SK-N-SH (cell line): ENCODE data around the gene GEMIN7. TPM values are rescaled to one million over a fixed set of nuclear protein-coding genes. Genes with fewer than 3 reads are reported as not detected.
A peak's percentile ranks its signal among the peaks of the same experiment; 100 is the strongest.

Experiments used
- CTCF ChIA-PET: fragments of 300-600, 350-600 bp; formaldehyde crosslinking; extraction: SDS; loops from one replicate; lab custom pipeline; 2021; lab: Yijun Ruan, JAX
- POLR2A ChIA-PET: fragments of 350-600 bp; sonication (Branson Sonifier 250); formaldehyde crosslinking; extraction: SDS; loops from one replicate; lab custom pipeline; 2020; ENCODE audit warnings: antibody characterized with exemption, inconsistent platforms; lab: Yijun Ruan, JAX
- DNase-seq: peaks from one replicate; pipeline ENCODE4 v3.0.0; 2012
- H2AFZ ChIP-seq: fragments of 200-600 bp; sonication (generic); 2 replicates; pipeline ENCODE4 v1.8.1; 2016; ENCODE audit warnings: antibody characterized with exemption, mild to moderate bottlenecking, low read depth
- H3F3A ChIP-seq: fragments of 200-600 bp; sonication (generic); replicated peaks from 2 replicates; pipeline ENCODE3; 2016; ENCODE audit warnings: antibody characterized with exemption, mild to moderate bottlenecking; ENCODE audit not compliant: insufficient read depth
- H3K27ac ChIP-seq, 2 experiments: fragments of 200-500 bp in 1 of 2; fragments of 200-600 bp in 1 of 2; sonication (Bioruptor generic) in 1 of 2; sonication (generic), shearing (Covaris generic) in 1 of 2; 2 replicates each; pipeline versions ENCODE4 v1.5.1 to v1.6.1; 2014 to 2016; ENCODE audit warnings: low read depth in 2 of 2, inconsistent platforms in 1 of 2, low read length in 1 of 2, mild to moderate bottlenecking in 1 of 2, mixed read lengths in 1 of 2
- H3K27me3 ChIP-seq: fragments of 200-600 bp; sonication (generic), shearing (Covaris generic); 2 replicates; pipeline ENCODE4 v1.6.1; 2016; ENCODE audit warnings: mixed run types; ENCODE audit not compliant: insufficient read depth
- H3K36me3 ChIP-seq, 2 experiments: fragments of 200-500 bp in 1 of 2; fragments of 200-600 bp in 1 of 2; sonication (Bioruptor generic) in 1 of 2; sonication (generic) in 1 of 2; replicated peaks in 1 of 2; 2 replicates each; pipeline versions ENCODE3 to v1.5.1; 2014 to 2016; ENCODE audit warnings: low read length in 1 of 2, mild to moderate bottlenecking in 1 of 2; ENCODE audit not compliant: insufficient read depth in 2 of 2, control insufficient read depth in 1 of 2
- H3K4me1 ChIP-seq, 2 experiments: fragments of 200-500 bp in 1 of 2; fragments of 200-600 bp in 1 of 2; sonication (Bioruptor generic) in 1 of 2; sonication (generic), shearing (Covaris generic) in 1 of 2; 2 replicates each; pipeline versions ENCODE4 v1.5.1 to v1.6.1; 2014 to 2016; ENCODE audit warnings: low read depth in 1 of 2, low read length in 1 of 2, mixed run types in 1 of 2; ENCODE audit not compliant: insufficient read depth in 2 of 2, control insufficient read depth in 1 of 2
- H3K4me2 ChIP-seq: fragments of 200-600 bp; sonication (generic), shearing (Covaris generic); 2 replicates; pipeline ENCODE4 v1.6.1; 2017; ENCODE audit warnings: mixed run types
- H3K4me3 ChIP-seq, 2 experiments: fragments of 200-500 bp in 1 of 2; fragments of 200-600 bp in 1 of 2; sonication (Bioruptor generic) in 1 of 2; sonication (generic), shearing (Covaris generic) in 1 of 2; 2 replicates each; pipeline versions ENCODE4 v1.5.1 to v1.8.1; 2014 to 2016; ENCODE audit warnings: low read depth in 2 of 2, inconsistent platforms in 1 of 2, low read length in 1 of 2, mild to moderate bottlenecking in 1 of 2, mixed read lengths in 1 of 2, moderate library complexity in 1 of 2
- H3K79me2 ChIP-seq: fragments of 200-600 bp; sonication (generic); 2 replicates; pipeline ENCODE4 v1.8.1; 2017; ENCODE audit warnings: mild to moderate bottlenecking; ENCODE audit not compliant: insufficient read depth
- H3K9ac ChIP-seq: fragments of 200-600 bp; sonication (generic); 2 replicates; pipeline ENCODE4 v1.6.1; 2017; ENCODE audit warnings: mixed run types
- H3K9me2 ChIP-seq: fragments of 200-600 bp; sonication (generic); 2 replicates; pipeline ENCODE4 v1.6.1; 2017; ENCODE audit warnings: mixed run types
- H3K9me3 ChIP-seq: fragments of 200-600 bp; sonication (generic); 2 replicates; pipeline ENCODE4 v1.6.1; 2017; ENCODE audit warnings: mixed run types, mild to moderate bottlenecking, moderate library complexity
- H4K20me1 ChIP-seq: fragments of 200-600 bp; sonication (generic); 2 replicates; pipeline ENCODE4 v1.6.1; 2017; ENCODE audit warnings: mild to moderate bottlenecking, mixed run types; ENCODE audit not compliant: insufficient read depth
- CHD2 ChIP-seq: fragments of 150-350 bp; IDR thresholded peaks from 2 replicates; pipeline ENCODE4 v1.6.1; 2018; ENCODE audit warnings: low read length; ENCODE audit not compliant: partially characterized antibody
- EZH2phosphoT487 ChIP-seq: fragments of 200-600 bp; sonication (generic); IDR thresholded peaks from 2 replicates; pipeline ENCODE4 v1.6.1; 2017; ENCODE audit warnings: low read depth, mixed run types, mild to moderate bottlenecking, antibody characterized with exemption, moderate library complexity, borderline replicate concordance
- FOSL2 ChIP-seq: IDR thresholded peaks from 2 replicates; pipeline ENCODE4 v1.4.0; 2012; ENCODE audit warnings: low read depth, mild to moderate bottlenecking, moderate library complexity, borderline replicate concordance
- FOXM1 ChIP-seq: IDR thresholded peaks from 2 replicates; pipeline ENCODE4 v1.4.0; 2012; ENCODE audit warnings: low read depth, mild to moderate bottlenecking
- IRF3 ChIP-seq: fragments of 150-350 bp; IDR thresholded peaks from 2 replicates; pipeline ENCODE4 v1.6.1; 2016; ENCODE audit warnings: mild to moderate bottlenecking, low read depth, low read length
- JUND ChIP-seq: IDR thresholded peaks from 2 replicates; pipeline ENCODE4 v1.4.0; 2012
- MAX ChIP-seq: IDR thresholded peaks from 2 replicates; pipeline ENCODE4 v1.4.0; 2012; ENCODE audit warnings: low read depth
- MXI1 ChIP-seq: IDR thresholded peaks from 2 replicates; pipeline ENCODE4 v1.6.1; 2012; ENCODE audit warnings: mild to moderate bottlenecking, low read depth, low read length, improper control_type of control experiment
- NFIC ChIP-seq: IDR thresholded peaks from 2 replicates; pipeline ENCODE4 v1.4.0; 2012; ENCODE audit warnings: borderline replicate concordance
- RCOR1 ChIP-seq: fragments of 150-350 bp; IDR thresholded peaks from 2 replicates; pipeline ENCODE4 v1.6.1; 2017; ENCODE audit warnings: antibody characterized with exemption, low read length
- REST ChIP-seq: IDR thresholded peaks from 2 replicates; pipeline ENCODE4 v1.6.1; 2012; ENCODE audit warnings: mild to moderate bottlenecking, low read depth, low read length, moderate library complexity
- RFX5 ChIP-seq: IDR thresholded peaks from 2 replicates; pipeline ENCODE4 v1.6.1; 2012; ENCODE audit warnings: mild to moderate bottlenecking, improper control_type of control experiment, low read length
- TEAD4 ChIP-seq: IDR thresholded peaks from 2 replicates; pipeline ENCODE4 v1.4.0; 2012; ENCODE audit warnings: mild to moderate bottlenecking, borderline replicate concordance; ENCODE audit not compliant: insufficient read depth
- USF1 ChIP-seq: IDR thresholded peaks from 2 replicates; pipeline ENCODE4 v1.4.0; 2012; ENCODE audit warnings: low read depth, borderline replicate concordance
- ZBTB33 ChIP-seq: IDR thresholded peaks from 2 replicates; pipeline ENCODE4 v1.4.0; 2012; ENCODE audit warnings: low read depth, borderline replicate concordance
- WGBS: methylation state at CpG from one replicate; pipeline ENCODE4 v1.1.6; 2017; ENCODE audit warnings: low lambda C conversion rate; 5-methylcytosine and 5-hydroxymethylcytosine counted together
- polyA plus RNA-seq, 3 experiments: library from polyadenylated mRNA; depleted of rRNA; stranded (reverse); fragments of >200 nt; gene quantifications; 2 replicates each; pipeline ENCODE4 v1.2.3, GENCODE V29; 2012

GEMIN7 gene
- polyA plus RNA-seq, 1 of the 3 experiments (the other 2 are of a cell fraction), result 28.7 TPM

- TF ChIP-seq ZBTB33 (no peak), RFX5 (no peak), USF1 (peak; percentile 89), MAX (peak; percentile 95), IRF3 (no peak), REST (peak; percentile 79)
- TF ChIP-seq, all 33 proteins: peak for 15
Measured at GRCh38 chr19:45079063-45079910, at the start of gene GEMIN7 (continued).

GRCh38 chr19:45030825-45031224 lies 48.2 kb upstream of the GEMIN7 start:
- WGBS, result 80% methylated on average over 6 of the region's 6 CpGs

More at GRCh38 chr19:45030825-45031224, 48.2 kb upstream of the GEMIN7 start:
- POLR2A ChIA-PET, result no interaction called here
- no peak overlapping the region for H3K4me2 ChIP-seq
- no peak for DNase-seq
- no peaks in the 10 kb centered on the region for H4K20me1 ChIP-seq
- H3K4me3 ChIP-seq, result no peak overlapping the region
- no peak overlapping the region for H3K9ac ChIP-seq
- H3K36me3 ChIP-seq, result peaks cover 0 to 14% of the 10 kb centered on the region in 2 experiments
- no peaks in the 10 kb centered on the region for H3K27me3 ChIP-seq
- no peak overlapping the region for H3K27ac ChIP-seq
- H3K9me3 ChIP-seq, result no peaks in the 10 kb centered on the region
- CTCF ChIA-PET, result interaction anchor here (1.2 to 4.5 kb wide), 2 partner anchors 14 to 28 kb away, joined by 4 to 13 read pairs; no protein-coding TSS in a partner anchor
- peaks cover 5% of the 10 kb centered on the region for H3F3A ChIP-seq
- H2AFZ ChIP-seq, result no peak overlapping the region
- H3K79me2 ChIP-seq, result no peaks in the 10 kb centered on the region
- no peaks in the 10 kb centered on the region for H3K4me1 ChIP-seq
- no peaks in the 10 kb centered on the region for H3K9me2 ChIP-seq
- TF ChIP-seq TEAD4 (no peak), EZH2phosphoT487 (no peak), FOSL2 (no peak), JUND (no peak), CHD2 (no peak), NFIC (no peak), MXI1 (no peak), MAX (no peak), RCOR1 (no peak), FOXM1 (no peak)
